ENCODE data around the gene ITK.

The ITK gene

DNA sequence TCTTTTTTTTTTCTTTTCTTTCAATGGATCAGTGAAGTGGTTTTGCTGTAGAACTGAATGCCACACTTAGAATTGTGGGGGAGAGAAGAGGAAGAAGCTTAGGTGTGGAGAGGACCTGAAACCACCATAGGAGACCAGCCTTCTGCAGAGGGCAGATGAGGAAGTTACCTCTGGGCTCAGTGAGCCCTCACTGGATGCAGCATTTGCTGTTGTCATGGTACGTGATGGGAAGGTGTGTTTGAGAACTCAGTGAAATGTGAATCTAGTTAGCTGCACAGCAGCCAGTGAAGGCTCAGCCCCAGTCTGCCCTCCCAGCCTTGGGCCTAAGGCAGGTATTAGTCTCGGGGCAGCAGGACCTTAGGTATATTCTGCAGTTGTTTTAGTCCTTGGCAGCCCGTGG, 102.8 kb downstream of the ITK start:
- no peak for DNase-seq

GRCh38 chr5:157284458-157285212, 104.0 kb downstream of the ITK start:
- no peak for DNase-seq

DNA sequence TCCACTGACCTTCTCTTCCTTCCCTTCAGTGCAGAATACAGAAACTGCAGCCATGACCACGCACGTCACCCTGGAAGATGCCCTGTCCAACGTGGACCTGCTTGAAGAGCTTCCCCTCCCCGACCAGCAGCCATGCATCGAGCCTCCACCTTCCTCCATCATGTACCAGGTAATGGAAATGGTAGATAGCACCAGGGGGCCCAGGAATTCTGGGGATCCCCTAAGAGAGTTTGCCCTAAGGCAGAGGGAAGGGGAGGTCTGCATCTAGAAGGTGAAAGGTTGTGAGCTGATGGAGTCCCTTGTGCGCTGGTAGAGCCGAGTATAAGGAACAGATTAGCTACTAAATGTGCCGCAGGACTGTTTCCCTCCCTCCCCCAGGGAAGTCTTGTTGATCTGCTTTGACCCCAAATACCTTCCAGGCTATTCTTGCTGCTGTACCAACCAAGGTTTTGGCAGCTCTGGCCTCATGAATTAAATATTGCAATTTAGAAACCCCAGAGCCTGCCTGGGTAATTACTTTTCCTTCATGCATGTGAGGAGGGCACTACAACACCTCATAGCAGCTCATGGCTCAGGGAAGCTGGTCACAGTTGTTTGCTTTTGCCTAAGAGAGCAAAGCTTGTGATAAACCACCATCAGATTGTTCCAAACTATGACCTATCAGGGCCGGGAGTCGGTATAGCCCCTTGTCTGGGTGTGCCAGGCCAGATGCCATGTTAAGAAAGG, 104.8 kb downstream of the ITK start:
- no peak for DNase-seq

DNA sequence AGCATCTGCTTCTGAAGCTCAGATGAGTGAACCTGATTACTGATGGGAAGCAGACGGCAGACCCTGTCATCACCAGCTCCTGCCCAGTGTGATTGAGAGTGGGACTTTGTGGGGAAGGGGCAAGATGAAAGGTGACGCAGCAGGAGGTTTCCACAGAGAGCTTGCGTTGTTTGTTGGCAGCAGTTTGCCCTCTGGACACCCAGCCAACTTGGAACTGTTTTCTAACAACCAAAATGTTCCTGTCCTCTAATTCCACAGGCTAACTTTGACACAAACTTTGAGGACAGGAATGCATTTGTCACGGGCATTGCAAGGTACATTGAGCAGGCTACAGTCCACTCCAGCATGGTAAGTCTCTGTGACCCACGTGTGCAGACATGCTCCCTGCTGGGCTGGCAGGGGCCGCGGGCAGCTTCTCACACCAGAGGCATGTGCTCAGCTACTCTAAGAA, 106.1 kb downstream of the ITK start:
- no peak for DNase-seq

DNA sequence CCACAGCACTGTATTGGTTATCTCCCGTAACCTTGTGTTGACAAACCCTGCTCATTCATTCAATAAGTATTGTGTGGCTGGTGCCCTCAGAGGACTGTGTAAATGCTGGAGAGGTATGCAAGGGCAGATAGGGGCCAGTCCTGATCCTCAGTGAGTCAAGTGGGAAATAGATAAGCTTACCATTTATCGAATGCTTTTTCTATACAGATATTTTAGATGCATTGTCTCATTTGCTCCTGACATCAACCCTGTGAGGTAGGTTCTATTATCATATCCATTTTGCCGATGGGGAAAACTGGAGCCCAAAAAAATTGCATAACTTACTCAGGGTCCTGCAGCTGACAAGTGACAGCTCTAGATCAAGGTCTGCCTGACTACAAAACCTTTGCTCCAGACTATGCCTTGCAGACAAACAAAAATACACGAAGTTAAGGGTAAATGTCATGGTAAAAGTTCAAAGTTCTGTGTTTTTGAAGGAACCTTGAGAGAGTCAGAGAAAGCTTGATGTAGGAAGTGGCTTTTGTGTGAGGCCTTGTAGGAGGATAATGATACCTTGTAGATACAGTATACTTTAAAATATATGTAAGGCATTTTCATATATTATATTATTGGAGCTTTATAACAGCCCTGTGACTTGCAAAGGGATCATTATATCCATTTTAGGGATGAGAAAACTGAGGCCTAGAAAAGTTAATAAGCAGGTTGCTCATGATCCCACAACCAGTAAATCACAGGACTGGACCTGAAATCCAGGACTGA, 107.9 kb downstream of the ITK start:
- no peak for DNase-seq

DNA sequence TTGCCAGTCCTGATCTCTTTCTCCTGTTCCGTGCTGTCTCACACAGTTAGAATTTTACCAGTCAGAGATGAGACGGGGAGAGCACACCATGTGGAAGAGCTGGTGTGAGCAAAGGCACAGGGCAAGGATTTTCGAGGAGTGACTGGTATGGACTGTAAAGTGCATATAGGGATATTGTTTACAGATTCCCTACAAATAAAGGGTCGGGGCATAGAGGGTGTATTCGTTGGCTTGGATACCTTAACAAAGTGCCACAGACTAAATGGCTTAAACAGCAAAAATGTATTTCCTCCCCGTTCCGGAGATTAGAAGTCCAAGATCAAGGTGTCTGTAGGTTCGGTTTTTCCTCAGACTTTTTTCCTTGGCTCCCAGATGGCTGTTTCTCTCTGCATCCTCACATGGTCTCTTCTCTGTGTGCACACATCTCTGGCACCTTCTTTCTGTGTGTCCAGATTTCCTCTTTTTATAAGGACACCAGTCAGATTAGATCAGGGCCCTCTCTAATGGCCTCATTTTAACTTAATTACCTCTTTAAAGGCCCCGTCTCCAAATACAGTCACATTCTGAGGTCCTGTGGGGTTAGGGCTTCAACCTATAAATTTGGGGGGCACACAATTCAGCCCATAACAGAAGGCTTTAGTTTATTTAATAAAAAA, 108.7 kb downstream of the ITK start:
- no peak for DNase-seq

DNA sequence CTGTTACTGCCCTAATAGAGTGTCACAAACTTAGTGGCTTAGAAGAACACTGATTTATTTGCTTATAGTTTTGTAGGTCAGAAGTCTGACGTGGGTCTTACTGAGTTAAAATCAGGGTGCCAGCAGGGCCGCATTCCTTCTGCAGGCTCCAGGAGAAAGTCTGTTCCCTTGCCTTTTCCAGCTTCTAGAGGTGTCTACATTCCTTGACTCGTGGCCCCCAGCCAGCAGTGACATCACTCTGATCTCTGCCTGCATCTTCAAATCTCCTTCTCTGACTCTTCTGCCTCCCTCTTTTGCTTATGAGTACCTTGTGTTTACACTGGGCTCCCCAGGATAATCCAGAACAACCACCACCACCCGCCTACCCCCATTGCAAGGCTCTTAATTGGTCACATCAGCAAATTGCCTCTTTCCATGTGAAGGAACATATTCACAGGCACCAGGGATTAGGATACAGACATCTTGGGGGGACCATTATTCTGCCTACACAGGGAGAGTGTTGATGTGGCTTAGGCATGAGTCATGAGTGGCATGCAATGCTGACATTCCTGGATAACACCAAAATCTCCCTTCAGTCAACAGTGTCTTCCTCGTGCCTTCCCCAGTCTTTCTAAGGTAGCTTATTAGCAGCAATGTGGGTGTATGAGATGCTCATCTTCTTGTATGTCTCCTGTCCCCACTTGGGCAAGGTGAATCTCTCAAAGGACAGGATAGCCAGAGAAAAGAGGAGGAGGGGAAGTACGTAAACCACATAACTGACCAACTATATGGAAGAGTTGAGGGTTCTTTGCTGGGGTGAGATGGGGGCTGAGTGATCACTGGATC, 109.7 kb downstream of the ITK start:
- no peak for DNase-seq

DNA sequence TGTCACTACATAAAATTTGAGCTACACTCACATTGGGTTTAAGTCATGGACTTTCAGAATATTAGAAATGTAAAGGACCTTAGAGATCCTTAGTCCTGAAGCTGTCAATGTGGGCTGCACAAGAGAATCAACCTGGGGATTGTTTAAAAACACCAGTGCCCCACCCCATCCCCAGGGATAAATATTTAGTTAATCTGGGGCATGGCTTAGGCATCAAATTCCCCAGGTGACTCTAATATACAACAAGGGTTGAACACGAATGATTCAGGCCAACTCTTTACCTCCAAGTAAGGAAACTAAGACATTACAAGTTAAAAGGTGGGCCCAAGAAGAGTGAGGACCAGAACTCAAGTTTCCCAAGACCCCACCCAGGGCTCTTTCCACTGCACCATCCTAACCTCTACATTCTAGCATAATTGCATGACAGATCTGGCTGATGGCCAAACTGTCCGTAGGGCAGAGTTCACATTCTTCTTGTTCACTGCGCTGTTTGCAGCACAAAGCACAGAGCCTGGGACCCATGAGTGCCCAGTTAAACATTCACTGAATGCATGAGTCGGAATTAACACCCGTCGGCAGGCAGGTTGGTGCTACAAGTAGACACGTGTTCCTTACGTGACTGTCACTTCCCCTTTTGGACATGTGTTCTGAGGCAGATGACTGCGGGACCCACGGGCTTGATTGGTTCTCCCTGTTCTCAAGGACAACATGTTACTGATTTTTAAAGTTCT, 110.5 kb downstream of the ITK start:
- peak in 1 of 4 experiments; percentile 11 for DNase-seq

- DNase-seq, result no peak
These were observed 112.0 kb downstream of the ITK start for GRCh38 chr5:157292599-157292998.

- DNase-seq, result no peak
These were observed 113.9 kb downstream of the ITK start for GRCh38 chr5:157294407-157295091.

DNA sequence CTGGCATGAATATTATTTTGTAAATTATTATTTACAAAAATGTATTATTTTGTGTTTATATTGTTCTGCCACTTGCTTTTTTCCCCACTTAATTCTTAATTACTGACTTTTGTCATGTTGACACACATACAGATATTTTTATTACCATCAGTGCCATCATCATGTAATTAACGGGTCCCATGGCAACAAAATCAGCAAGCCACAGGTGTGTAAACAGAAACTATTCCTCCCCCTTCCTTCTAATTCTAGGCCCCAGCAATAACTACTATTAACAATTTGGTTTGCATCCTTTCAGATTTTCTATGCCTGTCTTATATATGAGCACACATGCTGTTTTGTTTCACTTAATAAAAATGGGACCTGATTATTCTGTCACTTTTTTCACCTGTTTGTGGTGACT, 114.6 kb downstream of the ITK start:
- DNase-seq, result no peak

GRCh38 chr5:157300564-157300963, 119.9 kb downstream of the ITK start:
- DNase-seq, result no peak

GRCh38 chr5:157301066-157301465, 120.4 kb downstream of the ITK start:
- no peak for DNase-seq

DNA sequence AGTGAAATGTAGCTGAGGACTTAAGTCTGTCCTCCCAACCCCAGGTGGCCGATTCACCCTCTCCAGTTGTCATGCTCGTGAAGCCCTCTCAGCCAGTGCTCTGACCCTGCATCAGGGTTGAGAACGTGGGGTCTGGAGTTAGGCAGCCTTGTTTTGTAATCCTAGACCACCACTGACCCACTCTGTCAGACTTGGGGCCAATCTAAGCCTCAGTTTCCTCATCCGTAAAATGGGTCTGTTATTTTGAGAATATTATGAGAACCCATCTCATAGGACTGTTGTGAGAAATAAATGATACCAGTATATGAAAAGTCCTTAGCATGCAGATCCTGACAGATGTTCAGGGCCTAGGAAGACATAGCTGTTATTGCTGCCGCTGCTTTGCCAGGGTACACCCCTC, 122.4 kb downstream of the ITK start:
- DNase-seq, result no peak

GRCh38 chr5:157303667-157304327, 123.2 kb downstream of the ITK start:
- DNase-seq, result peak in 2 of 4 experiments; percentile 14 to 33
